Type B pancreatic cell (in vitro differentiated cells): Measurements from ENCODE around the gene CFAP74. TPM values are rescaled to one million over a fixed set of nuclear protein-coding genes. Genes with fewer than 3 reads are reported as not detected.

Experiments used
- DNase-seq: peaks from one replicate; pipeline ENCODE4 v3.0.0; 2021; ENCODE audit warnings: mixed read lengths; ENCODE audit not compliant: unreplicated experiment; ENCODE audit errors: extremely low spot score
- H3K27ac Mint-ChIP-seq: 2 replicates; pipeline ENCODE4 v1.8.0; 2021; ENCODE audit warnings: mild to moderate bottlenecking, mixed read lengths
- H3K27me3 Mint-ChIP-seq: 2 replicates; pipeline ENCODE4 v1.8.0; 2021; ENCODE audit warnings: mixed read lengths
- H3K36me3 Mint-ChIP-seq: 2 replicates; pipeline ENCODE4 v1.8.0; 2021; ENCODE audit warnings: mixed read lengths
- H3K4me1 Mint-ChIP-seq: one replicate; pipeline ENCODE4 v1.8.0; 2021; ENCODE audit warnings: mixed read lengths; ENCODE audit not compliant: unreplicated experiment
- H3K4me3 Mint-ChIP-seq: 2 replicates; pipeline ENCODE4 v1.8.0; 2021; ENCODE audit warnings: mild to moderate bottlenecking, mixed read lengths
- H3K9me3 Mint-ChIP-seq: 2 replicates; pipeline ENCODE4 v1.8.0; 2021; ENCODE audit warnings: mixed read lengths
- CTCF ChIP-seq: fragments of 200-600 bp; sonication (generic); conservative IDR thresholded peaks from 2 replicates; pipeline ENCODE4 v1.5.0; 2021; ENCODE audit warnings: antibody characterized with exemption, mild to moderate bottlenecking
- total RNA-seq: library from RNA; stranded (reverse); gene quantifications from 2 replicates; pipeline ENCODE4 v1.2.1, GENCODE V29; 2021; ENCODE audit warnings: low replicate concordance

The CFAP74 gene
- total RNA-seq, 1 donor from 2014 or later: 1.5 TPM

- Mint-ChIP-seq H3K4me1 (peaks cover 23% of the 10 kb centered on the region), H3K4me3 (peak overlapping the region; percentile 62), H3K36me3 (peaks cover 7% of the 10 kb centered on the region), H3K27ac (peak overlapping the region; percentile 67), H3K27me3 (no peaks in the 10 kb centered on the region), H3K9me3 (no peaks in the 10 kb centered on the region)
- no peak for TF ChIP-seq CTCF
- no peak for DNase-seq
Measured at GRCh38 chr1:1893291-1893985, 110.1 kb downstream of the CFAP74 start.

DNA sequence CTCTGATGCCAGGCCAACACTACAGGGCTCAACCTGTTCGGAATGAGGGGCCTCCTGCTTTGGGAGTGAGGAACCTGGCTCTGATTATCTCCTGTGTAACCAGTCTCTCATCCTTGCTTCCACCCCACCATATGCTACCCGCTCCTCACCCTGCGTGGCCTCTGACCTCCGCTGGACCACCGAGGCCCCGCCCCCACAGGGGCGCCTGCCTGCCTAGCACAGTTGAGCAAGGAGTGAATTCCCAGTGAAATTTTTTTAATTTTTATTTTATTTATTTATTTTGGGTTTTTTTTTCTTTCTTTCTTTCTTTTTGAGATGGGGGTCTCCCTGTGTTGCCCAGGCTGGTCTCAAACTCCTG lies 110.8 kb downstream of the CFAP74 start:
- Mint-ChIP-seq H3K4me1 (peaks cover 29% of the 10 kb centered on the region), H3K36me3 (peaks cover 7% of the 10 kb centered on the region), H3K27me3 (no peaks in the 10 kb centered on the region), H3K4me3 (peak overlapping the region; percentile 91), H3K27ac (peak overlapping the region; percentile 81), H3K9me3 (no peaks in the 10 kb centered on the region)
- no peak for TF ChIP-seq CTCF
- no peak for DNase-seq

GRCh38 chr1:1892079-1892762 lies 111.4 kb downstream of the CFAP74 start:
- Mint-ChIP-seq H3K9me3 (no peaks in the 10 kb centered on the region), H3K4me1 (peaks cover 31% of the 10 kb centered on the region), H3K27ac (peak overlapping the region; percentile 81), H3K36me3 (peaks cover 7% of the 10 kb centered on the region), H3K4me3 (peak overlapping the region; percentile 91), H3K27me3 (no peaks in the 10 kb centered on the region)
- DNase-seq: no peak
- no peak for TF ChIP-seq CTCF

DNA sequence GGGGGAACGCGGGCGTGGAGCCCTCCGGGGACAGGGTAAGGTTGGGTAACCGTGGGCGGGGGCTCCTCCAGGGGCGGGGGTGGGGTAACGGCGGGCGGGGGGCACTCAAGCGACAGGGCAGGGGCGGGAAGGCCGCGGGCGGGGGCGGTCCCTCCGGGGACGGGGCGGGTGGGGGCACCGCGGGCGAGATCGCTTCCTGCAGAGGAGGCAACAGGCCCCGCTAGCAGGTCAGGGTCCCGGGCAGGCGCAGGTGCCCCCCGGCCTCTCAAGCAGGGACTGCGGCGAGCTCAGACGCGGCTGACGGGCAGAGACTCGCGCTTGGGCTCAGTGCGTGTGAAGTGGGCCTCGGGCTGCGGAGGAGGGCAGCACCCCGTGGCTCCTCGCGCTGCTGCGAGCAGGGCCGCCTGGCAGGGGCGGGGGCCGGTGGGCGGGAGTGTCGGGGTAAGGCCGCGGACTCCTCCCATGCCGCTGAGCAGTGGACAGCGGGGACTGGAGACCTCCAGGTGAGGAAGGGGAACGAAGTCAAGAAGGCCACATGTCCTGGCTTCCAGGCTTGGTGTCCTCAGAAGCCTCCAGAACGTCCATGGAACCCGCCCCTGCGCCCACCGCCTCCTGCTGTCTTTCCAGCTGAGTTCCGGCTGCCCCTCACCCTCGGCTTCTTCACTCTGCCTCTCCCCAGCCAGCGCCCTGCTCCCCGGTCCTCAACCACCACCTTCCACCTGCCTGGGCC lies 112.1 kb downstream of the CFAP74 start:
- no peak for TF ChIP-seq CTCF
- H3K9me3 Mint-ChIP-seq: no peaks in the 10 kb centered on the region
- no peaks in the 10 kb centered on the region for H3K27me3 Mint-ChIP-seq
- H3K36me3 Mint-ChIP-seq: peaks cover 12% of the 10 kb centered on the region
- H3K4me1 Mint-ChIP-seq: peaks cover 34% of the 10 kb centered on the region
- peak overlapping the region; percentile 91 for H3K4me3 Mint-ChIP-seq
- H3K27ac Mint-ChIP-seq: peak overlapping the region; percentile 81
- DNase-seq: no peak

- H3K9me3 Mint-ChIP-seq: no peaks in the 10 kb centered on the region
- DNase-seq: peak; percentile 94
- no peak for TF ChIP-seq CTCF
- H3K4me1 Mint-ChIP-seq: peaks cover 38% of the 10 kb centered on the region
- peak within 1 kb of the TSS; percentile 91 for H3K27ac Mint-ChIP-seq
- H3K36me3 Mint-ChIP-seq: peaks cover 17% of the 10 kb centered on the region
- peak within 1 kb of the TSS; percentile 91 for H3K4me3 Mint-ChIP-seq
- no peaks in the 10 kb centered on the region for H3K27me3 Mint-ChIP-seq
Measured at GRCh38 chr1:1890506-1891348, 112.9 kb downstream of the CFAP74 start, which contains the start of gene GNB1. TSS of gene GNB1 (minus strand) at chr1:1891087. CDS start at chr1:1825453, 65,634 bp downstream.
